ENCODE results near the gene TMEM143. TPM values are rescaled to one million over a fixed set of nuclear protein-coding genes. Genes with fewer than 3 reads are reported as not detected.

TMEM143 gene
- polyA plus RNA-seq, 3 donors, result 1.7 to 11.9 (median 2.1) TPM

DNA sequence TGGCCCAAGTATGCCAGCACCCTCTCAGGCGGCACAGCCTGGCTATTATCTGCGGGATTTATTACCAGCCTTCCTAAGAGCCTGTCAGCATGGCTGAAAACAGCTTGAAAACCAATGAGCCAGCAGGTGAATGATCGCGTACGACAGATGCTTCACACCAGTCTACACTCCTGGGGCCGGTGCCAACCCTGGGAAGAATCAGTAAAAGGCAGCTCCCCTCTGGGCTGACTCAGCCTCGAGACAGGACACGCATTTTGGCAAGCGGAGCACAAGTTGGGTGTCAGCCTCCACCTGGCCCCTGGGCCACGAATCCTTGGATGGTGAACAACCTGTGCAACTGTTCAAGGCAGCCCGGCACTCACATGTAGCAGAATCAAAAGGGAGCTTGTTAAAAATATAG lies 22.7 kb downstream of the TMEM143 start:
- Histone ChIP-seq H3K27me3 (ENCODE audit: control insufficient read depth in 2 of 2, insufficient read depth in 2 of 2, low read length in 2 of 2) (no peaks in the 10 kb centered on the region), H4K20me1 (ENCODE audit: insufficient read depth, low read length) (no peaks in the 10 kb centered on the region), H3K79me2 (ENCODE audit: insufficient read depth, low read length) (no peaks in the 10 kb centered on the region), H3K4me2 (replicated peaks; ENCODE audit: extremely low read depth, low read length, poor library complexity, severe bottlenecking) (no peak overlapping the region), H3K36me3 (replicated peaks in 1 of 2; ENCODE audit: control insufficient read depth in 1 of 2, insufficient read depth in 2 of 2, low read length in 2 of 2) (no peaks in the 10 kb centered on the region), H3K27ac (ENCODE audit: low read depth in 1 of 2, low read length in 2 of 2) (no peak overlapping the region), H3K4me3 (replicated peaks in 1 of 3; ENCODE audit: low read depth in 2 of 3, low read length in 3 of 3) (no peak overlapping the region), H2AFZ (ENCODE audit: insufficient read depth, low read depth, low read length, poor library complexity, severe bottlenecking) (no peak overlapping the region), H3K4me1 (ENCODE audit: control insufficient read depth in 1 of 2, insufficient read depth in 2 of 2, low read length in 2 of 2) (peaks cover 3 to 12% of the 10 kb centered on the region in 2 donors), H3K9ac (ENCODE audit: insufficient read depth, low read length, poor library complexity, severe bottlenecking) (no peak overlapping the region), H3K9me3 (replicated peaks in 1 of 2; ENCODE audit: control insufficient read depth in 1 of 2, insufficient read depth in 1 of 2, low read length in 2 of 2) (no peaks in the 10 kb centered on the region)
- peaks cover 9 to 14% of the 10 kb centered on the region in 2 donors for H3K36me3 Mint-ChIP-seq
- WGBS (ENCODE audit: insufficient coverage), result 99% methylated on average over 10 of the region's 11 CpGs
- H3K4me1 Mint-ChIP-seq, result peaks cover 7% of the 10 kb centered on the region
- H3K4me3 Mint-ChIP-seq, result no peak overlapping the region
- peaks cover 0 to 2% (median 0%) of the 10 kb centered on the region in 7 donors for H3K9me3 Mint-ChIP-seq
- H3K27me3 Mint-ChIP-seq (ENCODE audit: low read depth in 3 of 3), result peaks cover 0 to 3% (median 0%) of the 10 kb centered on the region in 3 donors
- DNase-seq, result no peak
- TF ChIP-seq, protein P1, sequence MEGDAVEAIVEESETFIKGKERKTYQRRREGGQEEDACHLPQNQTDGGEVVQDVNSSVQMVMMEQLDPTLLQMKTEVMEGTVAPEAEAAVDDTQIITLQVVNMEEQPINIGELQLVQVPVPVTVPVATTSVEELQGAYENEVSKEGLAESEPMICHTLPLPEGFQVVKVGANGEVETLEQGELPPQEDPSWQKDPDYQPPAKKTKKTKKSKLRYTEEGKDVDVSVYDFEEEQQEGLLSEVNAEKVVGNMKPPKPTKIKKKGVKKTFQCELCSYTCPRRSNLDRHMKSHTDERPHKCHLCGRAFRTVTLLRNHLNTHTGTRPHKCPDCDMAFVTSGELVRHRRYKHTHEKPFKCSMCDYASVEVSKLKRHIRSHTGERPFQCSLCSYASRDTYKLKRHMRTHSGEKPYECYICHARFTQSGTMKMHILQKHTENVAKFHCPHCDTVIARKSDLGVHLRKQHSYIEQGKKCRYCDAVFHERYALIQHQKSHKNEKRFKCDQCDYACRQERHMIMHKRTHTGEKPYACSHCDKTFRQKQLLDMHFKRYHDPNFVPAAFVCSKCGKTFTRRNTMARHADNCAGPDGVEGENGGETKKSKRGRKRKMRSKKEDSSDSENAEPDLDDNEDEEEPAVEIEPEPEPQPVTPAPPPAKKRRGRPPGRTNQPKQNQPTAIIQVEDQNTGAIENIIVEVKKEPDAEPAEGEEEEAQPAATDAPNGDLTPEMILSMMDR (IDR thresholded peaks at IDR 0.05), result no peak
- H3K27ac Mint-ChIP-seq, result peak overlapping the region in 2 of 7 donors; percentile 8 to 77
- intact Hi-C loops (cut with micrococcal nuclease), result loop anchor here in 1 of 2 donors (5.0 kb wide), 1 partner anchor 34 kb away; no protein-coding TSS in a partner anchor

GRCh38 chr19:48338802-48339503 lies 24.8 kb downstream of the TMEM143 start:
- no peak overlapping the region for H3K27ac ChIP-seq (ENCODE audit: low read depth in 1 of 2, low read length in 2 of 2)
- H3K4me3 ChIP-seq (replicated peaks in 1 of 3; ENCODE audit: low read depth in 2 of 3, low read length in 3 of 3), result no peak overlapping the region
- intact Hi-C loops (cut with micrococcal nuclease), result no loop called here
- H3K36me3 ChIP-seq (replicated peaks in 1 of 2; ENCODE audit: control insufficient read depth in 1 of 2, insufficient read depth in 2 of 2, low read length in 2 of 2), result no peaks in the 10 kb centered on the region
- no peak overlapping the region for H3K4me2 ChIP-seq (replicated peaks; ENCODE audit: extremely low read depth, low read length, poor library complexity, severe bottlenecking)
- no peak for DNase-seq
- H3K9me3 ChIP-seq (replicated peaks in 1 of 2; ENCODE audit: control insufficient read depth in 1 of 2, insufficient read depth in 1 of 2, low read length in 2 of 2), result no peaks in the 10 kb centered on the region
- no peak overlapping the region for H2AFZ ChIP-seq (ENCODE audit: insufficient read depth, low read depth, low read length, poor library complexity, severe bottlenecking)
- Mint-ChIP-seq H3K27ac (peak overlapping the region in 3 of 7 donors; percentile 33 to 75 (median 68)), H3K4me1 (peaks cover 14% of the 10 kb centered on the region), H3K36me3 (peaks cover 9 to 11% of the 10 kb centered on the region in 2 donors), H3K4me3 (no peak overlapping the region), H3K9me3 (peaks cover 0 to 2% (median 0%) of the 10 kb centered on the region in 7 donors), H3K27me3 (ENCODE audit: low read depth in 3 of 3) (peaks cover 0 to 3% (median 0%) of the 10 kb centered on the region in 3 donors)
- no peaks in the 10 kb centered on the region for H3K27me3 ChIP-seq (ENCODE audit: control insufficient read depth in 2 of 2, insufficient read depth in 2 of 2, low read length in 2 of 2)
- no peak overlapping the region for H3K9ac ChIP-seq (ENCODE audit: insufficient read depth, low read length, poor library complexity, severe bottlenecking)
- no peaks in the 10 kb centered on the region for H4K20me1 ChIP-seq (ENCODE audit: insufficient read depth, low read length)
- no peaks in the 10 kb centered on the region for H3K79me2 ChIP-seq (ENCODE audit: insufficient read depth, low read length)
- TF ChIP-seq, protein P1 (IDR thresholded peaks at IDR 0.05), result no peak
- WGBS (ENCODE audit: insufficient coverage), result 97% methylated on average over 14 of the region's 14 CpGs
- H3K4me1 ChIP-seq (ENCODE audit: control insufficient read depth in 1 of 2, insufficient read depth in 2 of 2, low read length in 2 of 2), result peaks cover 7 to 16% of the 10 kb centered on the region in 2 donors

Measured in CD14-positive monocyte (primary cell).